ENCODE measurements around the gene SERPINA3. TPM values are rescaled to one million over a fixed set of nuclear protein-coding genes. Genes with fewer than 3 reads are reported as not detected.
A peak's percentile ranks its signal among the peaks of the same experiment; 100 is the strongest.

The SERPINA3 gene
- total and polyA plus RNA-seq, 2 donors (not counting 1 experiment from before 2014, with no cell fraction given) = 0.47 to 0.50 TPM

GRCh38 chr14:94581127-94581999 is 30.8 kb upstream of the SERPINA3 start, which contains the start of gene SERPINA5:
TSS of gene SERPINA5 (plus strand) at chr14:94581426. CDS start at chr14:94587363, 5,937 bp downstream.
- Histone ChIP-seq H3K9ac (ENCODE audit: insufficient read depth, low read length) (no peak within 1 kb of the TSS), H3K27ac (ENCODE audit: insufficient read depth, low read length) (no peak within 1 kb of the TSS), H3K9me3 (ENCODE audit: control insufficient read depth, insufficient read depth, low read depth, low read length) (no peaks in the 10 kb centered on the region), H3K4me3 (replicated peaks in 1 of 4; ENCODE audit: control extremely low read depth in 1 of 4, insufficient read depth in 1 of 4, low read depth in 3 of 4, low read length in 4 of 4) (no peak within 1 kb of the TSS), H4K20me1 (ENCODE audit: control insufficient read depth, extremely low read depth, insufficient read depth, low read length) (no peaks in the 10 kb centered on the region), H3K36me3 (ENCODE audit: control insufficient read depth, insufficient read depth, low read length) (no peaks in the 10 kb centered on the region), H3K79me2 (ENCODE audit: control insufficient read depth, insufficient read depth, low read length) (no peaks in the 10 kb centered on the region), H3K27me3 (ENCODE audit: control insufficient read depth, insufficient read depth, low read length) (no peaks in the 10 kb centered on the region), H3K4me1 (ENCODE audit: control insufficient read depth, extremely low read depth, insufficient read depth, low read length) (no peaks in the 10 kb centered on the region), H2AFZ (ENCODE audit: low read length) (no peak within 1 kb of the TSS), H3K4me2 (ENCODE audit: extremely low read depth, insufficient read depth, low read length) (no peak within 1 kb of the TSS)
- peak in 1 of 2 donors; percentile 28 for DNase-seq (ENCODE audit: low read depth in 2 of 2)
- no peak for TF ChIP-seq EZH2 (IDR thresholded peaks at IDR 0.05; ENCODE audit: low read length, missing control alignments)
- TF ChIP-seq CTCF (conservative IDR thresholded peaks at IDR 0.05 in 1 of 2, IDR thresholded peaks at IDR 0.05 in 1 of 2; ENCODE audit: low read depth in 1 of 2, low read length in 2 of 2) = no peak

DNA sequence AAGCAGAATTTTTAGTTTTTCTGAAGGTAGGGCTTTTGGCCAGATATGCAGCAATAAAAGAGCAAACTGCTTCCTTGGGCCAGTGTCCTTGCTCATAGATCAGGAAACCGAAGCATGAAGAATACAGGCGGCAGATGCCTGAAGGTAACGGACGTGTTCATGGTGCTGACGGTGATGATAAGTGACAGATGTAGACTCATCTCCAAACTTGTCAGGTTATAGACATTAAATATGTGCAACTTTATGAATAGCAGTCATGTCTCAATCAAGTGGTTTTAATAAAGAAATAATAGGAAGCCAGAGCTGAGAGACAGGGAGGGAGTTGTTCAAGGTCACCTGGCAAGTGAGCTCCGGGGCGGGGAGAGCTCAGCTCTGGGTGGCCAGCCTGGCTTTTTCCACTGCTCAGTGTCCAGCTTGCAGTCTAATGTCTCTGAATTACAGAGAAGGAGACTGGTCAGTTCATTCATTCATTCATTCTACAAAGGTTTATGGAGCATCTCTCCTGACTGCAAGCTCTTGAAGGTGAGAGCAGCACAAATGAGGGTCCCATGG is 29.9 kb upstream of the SERPINA3 start:
- Histone ChIP-seq H3K36me3 (ENCODE audit: control insufficient read depth, insufficient read depth, low read length) (no peaks in the 10 kb centered on the region), H2AFZ (ENCODE audit: low read length) (no peak overlapping the region), H3K27me3 (ENCODE audit: control insufficient read depth, insufficient read depth, low read length) (no peaks in the 10 kb centered on the region), H3K4me1 (ENCODE audit: control insufficient read depth, extremely low read depth, insufficient read depth, low read length) (no peaks in the 10 kb centered on the region), H3K9me3 (ENCODE audit: control insufficient read depth, insufficient read depth, low read depth, low read length) (no peaks in the 10 kb centered on the region), H3K4me3 (replicated peaks in 1 of 4; ENCODE audit: control extremely low read depth in 1 of 4, insufficient read depth in 1 of 4, low read depth in 3 of 4, low read length in 4 of 4) (no peak overlapping the region), H3K4me2 (ENCODE audit: extremely low read depth, insufficient read depth, low read length) (no peak overlapping the region), H4K20me1 (ENCODE audit: control insufficient read depth, extremely low read depth, insufficient read depth, low read length) (no peaks in the 10 kb centered on the region), H3K27ac (ENCODE audit: insufficient read depth, low read length) (no peak overlapping the region), H3K9ac (ENCODE audit: insufficient read depth, low read length) (no peak overlapping the region), H3K79me2 (ENCODE audit: control insufficient read depth, insufficient read depth, low read length) (no peaks in the 10 kb centered on the region)
- TF ChIP-seq EZH2 (IDR thresholded peaks at IDR 0.05; ENCODE audit: low read length, missing control alignments) (no peak), CTCF (conservative IDR thresholded peaks at IDR 0.05 in 1 of 2, IDR thresholded peaks at IDR 0.05 in 1 of 2; ENCODE audit: low read depth in 1 of 2, low read length in 2 of 2) (no peak)
- no peak for DNase-seq (ENCODE audit: low read depth in 2 of 2)

DNA sequence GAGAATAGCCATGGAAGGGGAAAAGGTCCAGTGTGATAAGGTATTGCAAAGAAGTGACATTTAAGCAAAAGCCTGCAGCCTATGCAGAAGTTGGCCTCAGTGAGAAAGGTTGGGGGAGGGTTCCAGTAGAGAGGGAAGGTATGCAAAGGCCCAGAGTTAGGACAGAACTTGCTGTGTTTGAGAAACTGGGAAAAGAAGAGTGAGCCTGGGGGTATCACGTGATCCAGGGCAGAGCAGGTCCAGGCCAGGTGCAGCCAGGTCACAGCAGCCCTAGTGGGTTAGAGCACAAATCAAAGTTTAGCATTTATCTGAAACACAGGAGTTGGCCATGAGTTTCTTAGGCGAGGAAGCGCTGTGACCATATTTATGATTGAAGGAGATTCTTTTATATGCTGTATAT is 29.3 kb upstream of the SERPINA3 start:
- no peak for TF ChIP-seq CTCF (conservative IDR thresholded peaks at IDR 0.05 in 1 of 2, IDR thresholded peaks at IDR 0.05 in 1 of 2; ENCODE audit: low read depth in 1 of 2, low read length in 2 of 2)
- Histone ChIP-seq H3K4me3 (replicated peaks in 1 of 4; ENCODE audit: control extremely low read depth in 1 of 4, insufficient read depth in 1 of 4, low read depth in 3 of 4, low read length in 4 of 4) (no peak overlapping the region), H3K9me3 (ENCODE audit: control insufficient read depth, insufficient read depth, low read depth, low read length) (no peaks in the 10 kb centered on the region), H4K20me1 (ENCODE audit: control insufficient read depth, extremely low read depth, insufficient read depth, low read length) (no peaks in the 10 kb centered on the region), H3K79me2 (ENCODE audit: control insufficient read depth, insufficient read depth, low read length) (no peaks in the 10 kb centered on the region), H3K4me2 (ENCODE audit: extremely low read depth, insufficient read depth, low read length) (no peak overlapping the region), H2AFZ (ENCODE audit: low read length) (no peak overlapping the region), H3K36me3 (ENCODE audit: control insufficient read depth, insufficient read depth, low read length) (no peaks in the 10 kb centered on the region), H3K4me1 (ENCODE audit: control insufficient read depth, extremely low read depth, insufficient read depth, low read length) (no peaks in the 10 kb centered on the region), H3K27ac (ENCODE audit: insufficient read depth, low read length) (no peak overlapping the region), H3K9ac (ENCODE audit: insufficient read depth, low read length) (no peak overlapping the region), H3K27me3 (ENCODE audit: control insufficient read depth, insufficient read depth, low read length) (no peaks in the 10 kb centered on the region)
- no peak for DNase-seq (ENCODE audit: low read depth in 2 of 2)
